H7 (cell line): ENCODE results near the gene WDR44. TPM values are rescaled to one million over a fixed set of nuclear protein-coding genes. Genes with fewer than 3 reads are reported as not detected.
A peak's percentile ranks its signal among the peaks of the same experiment; 100 is the strongest.
"Not testable (repeated sequence)": the region's sequence is repeated elsewhere in the genome, so short reads cannot be mapped to it uniquely, and the experiment has no call there.

Experiments
- DNase-seq: peaks from one replicate; pipeline ENCODE4 v3.0.0; 2012
- H3K27me3 ChIP-seq: 2 replicates; pipeline ENCODE4 v1.6.0; 2011; ENCODE audit warnings: mild to moderate bottlenecking, low read length; ENCODE audit not compliant: control insufficient read depth, insufficient read depth
- H3K36me3 ChIP-seq: replicated peaks from 2 replicates; pipeline ENCODE4 v1.5.1; 2011; ENCODE audit warnings: low read length; ENCODE audit not compliant: control insufficient read depth, insufficient read depth
- H3K4me3 ChIP-seq: 2 replicates; pipeline ENCODE4 v1.5.1; 2011; ENCODE audit warnings: low read depth, mild to moderate bottlenecking, control low read depth, low read length, moderate library complexity; ENCODE audit not compliant: insufficient read depth
- total RNA-seq: library from RNA; depleted of rRNA; stranded (reverse); fragments of >200 nt; shearing (Covaris generic); gene quantifications from 2 replicates; pipeline ENCODE4 v1.2.3, GENCODE V29; 2014; rRNA removed

The WDR44 gene, protein sequence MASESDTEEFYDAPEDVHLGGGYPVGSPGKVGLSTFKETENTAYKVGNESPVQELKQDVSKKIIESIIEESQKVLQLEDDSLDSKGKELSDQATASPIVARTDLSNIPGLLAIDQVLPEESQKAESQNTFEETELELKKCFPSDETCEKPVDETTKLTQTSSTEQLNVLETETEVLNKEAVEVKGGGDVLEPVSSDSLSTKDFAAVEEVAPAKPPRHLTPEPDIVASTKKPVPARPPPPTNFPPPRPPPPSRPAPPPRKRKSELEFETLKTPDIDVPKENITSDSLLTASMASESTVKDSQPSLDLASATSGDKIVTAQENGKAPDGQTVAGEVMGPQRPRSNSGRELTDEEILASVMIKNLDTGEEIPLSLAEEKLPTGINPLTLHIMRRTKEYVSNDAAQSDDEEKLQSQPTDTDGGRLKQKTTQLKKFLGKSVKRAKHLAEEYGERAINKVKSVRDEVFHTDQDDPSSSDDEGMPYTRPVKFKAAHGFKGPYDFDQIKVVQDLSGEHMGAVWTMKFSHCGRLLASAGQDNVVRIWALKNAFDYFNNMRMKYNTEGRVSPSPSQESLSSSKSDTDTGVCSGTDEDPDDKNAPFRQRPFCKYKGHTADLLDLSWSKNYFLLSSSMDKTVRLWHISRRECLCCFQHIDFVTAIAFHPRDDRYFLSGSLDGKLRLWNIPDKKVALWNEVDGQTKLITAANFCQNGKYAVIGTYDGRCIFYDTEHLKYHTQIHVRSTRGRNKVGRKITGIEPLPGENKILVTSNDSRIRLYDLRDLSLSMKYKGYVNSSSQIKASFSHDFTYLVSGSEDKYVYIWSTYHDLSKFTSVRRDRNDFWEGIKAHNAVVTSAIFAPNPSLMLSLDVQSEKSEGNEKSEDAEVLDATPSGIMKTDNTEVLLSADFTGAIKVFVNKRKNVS
- total RNA-seq = 38.1 and 58.1 TPM in 2 replicates

DNA sequence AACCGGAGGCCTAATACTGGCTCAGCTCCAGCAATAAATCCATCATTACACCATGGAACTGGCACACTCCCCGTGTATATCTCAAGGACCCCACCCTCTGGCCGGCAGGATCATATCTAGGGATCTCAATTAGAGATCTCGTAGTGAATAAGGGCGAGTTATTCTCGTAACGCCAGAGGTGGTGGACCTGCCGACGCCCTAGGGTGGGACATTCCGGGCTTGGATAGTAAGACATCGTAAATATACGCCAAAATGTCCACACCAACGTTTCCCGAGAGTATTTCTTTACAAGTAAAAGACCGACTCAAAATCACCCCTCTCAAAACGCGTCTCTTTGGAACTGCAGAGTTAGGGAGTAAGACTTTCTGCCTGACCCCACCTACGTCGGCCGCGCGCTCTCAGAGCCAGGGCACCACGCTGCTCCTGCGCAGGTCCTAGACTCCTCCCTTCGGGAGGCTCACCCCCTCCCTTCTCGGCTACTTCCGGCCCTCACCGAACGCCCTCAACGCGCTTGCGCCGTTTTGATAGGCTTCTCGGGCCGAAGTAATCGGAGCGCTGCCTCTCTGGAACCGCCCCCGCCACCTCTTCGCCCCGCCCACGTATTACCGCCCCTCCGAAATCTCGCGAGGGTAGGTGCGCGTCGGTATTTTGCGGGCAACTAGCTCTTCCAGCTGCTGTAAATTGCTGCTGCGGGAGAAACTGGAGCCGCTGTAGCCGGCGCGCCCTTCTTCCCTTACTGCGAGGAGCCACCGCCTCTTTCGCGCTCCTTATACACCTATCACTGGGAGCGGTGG lies at the start of gene WDR44:
Gene WDR44, plus strand, starts transcription at position 643 of the 794 bp plus-strand sequence. CDS start 398 bp downstream, outside the sequence.
- DNase-seq = peak; percentile 97
- Histone ChIP-seq H3K27me3 (no peaks in the 10 kb centered on the region), H3K36me3 (no peaks in the 10 kb centered on the region), H3K4me3 (peak within 1 kb of the TSS; percentile 94)

DNA sequence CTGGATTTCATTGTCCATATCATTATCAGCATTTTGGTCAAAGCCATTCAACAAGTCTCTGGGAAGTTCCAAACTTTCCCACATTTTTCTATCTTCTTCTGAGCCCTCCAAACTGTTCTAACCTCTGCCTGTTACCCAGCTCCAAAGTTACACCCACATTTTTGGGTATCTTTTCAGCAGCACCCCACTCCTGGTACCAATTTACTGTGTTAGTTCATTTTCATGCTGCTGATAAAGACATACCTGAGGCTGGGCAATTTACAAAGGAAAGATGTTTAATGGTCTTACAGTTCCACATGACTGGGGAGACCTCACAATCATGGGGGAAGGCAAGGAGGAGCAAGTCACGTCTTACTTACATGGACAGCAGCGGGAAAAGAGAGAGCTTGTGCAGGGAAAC lies 40.1 kb upstream of the WDR44 start:
- H3K36me3 ChIP-seq, H3K4me3 ChIP-seq, H3K27me3 ChIP-seq, DNase-seq: not testable (repeated sequence)

DNA sequence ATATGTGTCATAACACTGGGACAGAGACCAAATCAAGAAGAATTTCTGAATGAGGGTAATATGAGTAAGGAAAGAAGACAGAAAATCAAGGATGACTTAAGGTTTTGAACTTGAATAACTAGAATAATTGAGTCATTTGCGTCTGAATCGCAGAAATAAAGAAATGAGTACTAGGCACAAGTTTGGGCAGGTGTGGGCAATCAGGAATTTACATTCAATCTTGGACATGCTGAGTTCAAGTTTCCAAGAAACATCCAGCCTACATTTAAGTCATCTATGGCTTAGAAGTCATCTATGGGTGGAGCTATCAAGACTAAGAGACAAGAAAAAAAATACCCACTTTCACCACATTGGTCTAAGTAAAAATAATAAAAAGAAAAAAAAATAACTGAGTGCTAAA lies 30.4 kb upstream of the WDR44 start:
- Histone ChIP-seq H3K4me3 (no peak overlapping the region), H3K36me3 (no peaks in the 10 kb centered on the region), H3K27me3 (no peaks in the 10 kb centered on the region)
- no peak for DNase-seq

DNA sequence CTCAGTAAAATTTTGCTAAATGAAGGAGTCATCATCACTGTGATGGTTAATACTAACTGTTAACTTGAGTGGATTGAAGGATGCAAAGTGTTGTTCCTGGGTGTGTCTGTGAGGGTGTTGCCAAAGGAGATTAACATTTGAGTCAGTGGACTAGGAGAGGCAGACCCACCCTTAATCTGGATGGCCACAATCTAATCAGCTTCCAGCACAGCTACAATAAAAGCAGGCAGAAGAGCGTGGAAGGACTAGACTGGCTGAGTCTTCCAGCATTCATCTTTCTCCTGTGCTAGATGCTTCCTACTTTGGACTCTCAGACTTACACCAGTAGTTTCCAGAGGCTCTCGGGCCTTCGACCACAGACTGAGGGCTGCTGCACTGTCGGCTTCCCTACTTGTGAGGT lies 21.3 kb upstream of the WDR44 start:
- DNase-seq = no peak

DNA sequence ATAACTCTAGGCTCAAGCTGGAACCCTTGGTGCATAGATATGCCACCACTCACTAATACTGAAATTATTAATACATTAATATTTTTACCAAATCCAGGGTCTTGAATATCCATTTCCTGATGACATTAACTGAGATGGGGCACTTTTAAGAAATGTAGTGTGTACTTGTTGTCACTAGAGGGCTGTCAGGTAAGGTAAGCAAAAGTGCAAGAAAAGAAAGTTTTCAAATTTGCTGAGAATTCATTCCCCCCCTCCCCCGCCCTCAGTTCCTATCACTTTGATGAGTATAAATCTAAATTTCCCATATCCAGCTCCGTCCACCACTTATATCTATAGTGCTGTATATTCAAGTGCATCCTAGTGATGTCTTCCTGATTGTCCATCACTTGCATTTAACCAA lies 20.5 kb upstream of the WDR44 start:
- Histone ChIP-seq H3K36me3 (no peaks in the 10 kb centered on the region), H3K27me3 (no peaks in the 10 kb centered on the region), H3K4me3 (no peak overlapping the region)
- peak; percentile 40 for DNase-seq

More for the DNA sequence above, 21.3 kb upstream of the WDR44 start:
- H3K27me3 ChIP-seq = no peaks in the 10 kb centered on the region
- H3K36me3 ChIP-seq = no peaks in the 10 kb centered on the region
- no peak overlapping the region for H3K4me3 ChIP-seq

DNA sequence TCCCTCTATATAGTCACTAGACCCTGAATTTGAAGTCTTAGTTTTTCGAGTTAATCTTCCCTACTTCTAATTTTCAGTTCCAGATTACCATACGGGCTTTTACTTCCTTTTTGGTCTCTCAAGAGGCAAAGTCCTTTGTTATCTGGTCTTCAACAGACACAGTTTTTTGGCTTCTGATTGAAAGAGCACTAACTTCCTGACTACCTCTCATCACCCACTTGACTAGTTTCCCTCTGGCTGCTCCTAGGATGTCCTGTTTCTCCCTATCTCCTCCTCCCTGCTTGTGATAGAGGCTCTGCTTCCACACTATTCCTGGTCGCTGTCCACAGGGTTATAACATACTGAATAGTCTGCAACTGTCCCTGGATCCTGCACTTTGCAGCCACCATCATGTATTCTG lies 16.7 kb upstream of the WDR44 start:
- Histone ChIP-seq H3K27me3 (no peaks in the 10 kb centered on the region), H3K4me3 (no peak overlapping the region), H3K36me3 (no peaks in the 10 kb centered on the region)
- DNase-seq = no peak

DNA sequence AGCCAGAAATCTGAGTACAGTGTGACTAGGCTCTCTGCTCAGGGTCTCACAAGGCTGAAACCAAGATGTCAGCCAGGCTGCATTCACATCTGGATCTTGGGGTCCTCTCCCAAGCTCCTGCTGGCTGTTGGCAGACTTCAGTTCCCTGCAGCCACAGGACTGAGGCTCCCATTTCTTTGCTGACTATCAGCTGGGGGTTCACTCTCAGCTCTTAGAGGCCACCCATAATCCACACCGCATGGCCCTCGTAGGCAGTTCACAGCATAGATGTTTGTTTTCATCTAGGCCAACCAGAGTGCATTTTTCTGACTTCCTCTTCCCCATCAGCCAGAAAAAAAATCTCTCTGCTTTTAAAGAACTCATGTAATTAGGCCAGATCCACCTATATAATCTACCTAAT lies 8.2 kb upstream of the WDR44 start:
- Histone ChIP-seq H3K36me3 (no peaks in the 10 kb centered on the region), H3K4me3 (no peak overlapping the region), H3K27me3 (no peaks in the 10 kb centered on the region)
- no peak for DNase-seq

DNA sequence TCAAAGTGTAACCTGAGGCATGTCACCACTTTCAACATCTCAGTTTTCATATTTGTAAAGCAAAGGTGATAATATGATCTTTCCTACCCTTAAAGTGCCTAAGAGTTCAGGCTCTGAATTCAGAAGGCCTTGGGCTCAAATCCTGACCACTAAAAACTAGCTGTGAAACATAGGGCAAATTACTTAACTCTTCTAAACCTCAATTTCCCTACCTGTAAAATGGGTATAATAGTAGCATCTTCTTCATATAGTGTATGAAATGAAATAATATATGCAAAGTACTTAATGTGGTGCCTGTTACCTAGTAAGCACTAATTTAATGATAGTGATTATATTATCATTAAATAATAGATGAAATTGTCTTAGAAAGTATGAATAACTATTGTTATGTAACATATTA lies 7.0 kb upstream of the WDR44 start:
- Histone ChIP-seq H3K36me3 (no peaks in the 10 kb centered on the region), H3K27me3 (no peaks in the 10 kb centered on the region), H3K4me3 (no peak overlapping the region)
- no peak for DNase-seq

DNA sequence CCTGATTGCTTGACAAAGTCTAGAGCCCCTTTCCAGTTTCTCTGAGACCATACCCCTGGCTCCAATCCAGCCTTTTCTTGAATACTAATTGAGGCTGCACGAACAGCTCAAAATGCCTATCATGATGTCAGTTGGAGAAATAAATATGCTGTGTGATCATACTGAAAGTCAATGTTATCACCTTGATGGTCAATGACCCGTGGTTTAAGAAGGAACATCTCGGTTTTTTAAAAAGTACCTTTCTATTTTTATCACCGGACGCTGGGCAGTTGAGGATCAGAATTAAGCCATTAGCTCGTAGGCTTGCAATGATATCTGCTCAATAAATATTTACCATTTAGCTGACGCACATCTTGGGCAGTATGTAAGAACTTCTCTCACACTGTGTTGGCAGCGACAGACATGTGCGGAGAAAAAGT lies 852 bp upstream of the WDR44 start:
- Histone ChIP-seq H3K27me3 (no peaks in the 10 kb centered on the region), H3K4me3 (peak overlapping the region; percentile 58), H3K36me3 (no peaks in the 10 kb centered on the region)
- no peak for DNase-seq

DNA sequence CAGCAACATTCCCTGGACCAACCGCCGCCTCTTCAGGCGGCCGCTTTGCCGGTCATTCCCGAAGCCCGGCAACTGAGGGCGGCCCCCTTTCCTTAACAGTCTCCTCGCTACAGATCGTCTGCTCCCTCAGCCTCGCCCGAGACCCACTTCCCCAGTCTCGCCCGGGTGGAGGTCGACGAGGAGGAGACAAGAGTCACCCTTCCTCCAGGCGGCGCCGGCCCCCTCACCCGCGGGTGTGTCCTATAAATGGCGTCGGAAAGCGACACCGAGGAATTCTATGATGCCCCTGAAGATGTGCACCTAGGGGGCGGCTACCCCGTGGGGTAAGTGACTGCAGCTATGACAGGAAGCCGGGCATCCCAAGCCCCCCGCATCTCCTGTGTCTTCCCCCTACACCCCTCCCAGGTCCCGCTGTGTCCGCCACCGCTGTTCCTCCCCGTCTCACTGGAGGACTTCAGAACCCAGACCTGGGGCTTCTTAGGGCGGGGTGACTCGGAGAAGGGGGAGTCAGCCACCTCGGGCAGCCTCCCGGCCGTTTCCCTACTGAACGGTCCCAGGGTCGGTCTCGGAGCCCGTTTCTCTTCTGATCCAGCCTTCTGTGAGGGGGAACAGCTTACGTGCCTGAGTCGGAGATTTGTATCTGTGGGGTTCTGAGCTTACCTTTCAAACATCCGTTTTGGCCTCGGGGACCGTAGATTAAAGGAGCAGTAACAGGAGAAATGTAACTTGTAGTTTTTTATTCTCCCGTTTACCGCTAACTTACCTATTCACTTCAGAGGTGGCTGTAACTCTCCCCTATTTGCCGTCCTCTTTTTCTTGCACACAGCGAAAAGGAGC lies 570 bp downstream of the WDR44 start:
- no peaks in the 10 kb centered on the region for H3K36me3 ChIP-seq
- peak overlapping the region; percentile 94 for H3K4me3 ChIP-seq
- H3K27me3 ChIP-seq = no peaks in the 10 kb centered on the region
- peak; percentile 69 for DNase-seq

DNA sequence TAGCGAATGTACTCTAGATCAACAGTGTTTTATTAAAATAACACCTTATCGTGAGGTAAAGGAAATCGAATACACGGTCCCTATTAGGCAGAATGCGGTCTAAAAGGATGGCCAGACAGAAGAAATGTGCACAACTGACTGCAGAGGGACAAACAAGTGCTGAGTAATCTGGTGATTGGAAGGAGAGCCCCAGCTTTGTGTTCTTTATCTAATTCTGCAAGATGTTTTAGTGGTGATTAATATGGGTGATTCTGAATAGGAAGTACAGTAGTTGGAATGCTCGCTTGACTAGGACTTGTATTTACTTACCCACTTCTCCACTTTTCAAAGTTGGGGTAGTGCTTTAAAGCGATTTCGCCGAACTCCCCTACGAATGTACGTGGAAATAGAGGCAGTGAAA lies 1.2 kb downstream of the WDR44 start:
- Histone ChIP-seq H3K4me3 (peak overlapping the region; percentile 94), H3K27me3 (no peaks in the 10 kb centered on the region), H3K36me3 (no peaks in the 10 kb centered on the region)
- DNase-seq = no peak

DNA sequence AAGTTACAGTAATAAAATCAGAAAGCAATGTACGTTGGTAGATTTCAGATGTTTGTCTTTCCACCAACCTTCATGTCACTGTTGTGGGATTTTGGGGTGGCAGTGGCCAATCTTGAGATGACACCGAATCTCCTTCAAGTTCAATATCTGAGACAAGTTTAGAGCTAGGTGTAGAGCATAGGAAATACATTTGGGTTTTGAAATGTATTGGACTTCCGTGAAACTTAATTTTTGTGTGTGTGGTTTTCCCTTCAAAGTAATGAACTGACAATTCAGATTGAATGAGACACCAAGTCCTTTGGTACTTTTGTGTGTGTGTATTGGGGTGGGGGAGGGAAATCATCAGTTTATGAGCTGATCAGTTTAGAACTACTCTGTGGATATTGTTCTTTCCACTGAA lies 1.8 kb downstream of the WDR44 start:
- Histone ChIP-seq H3K27me3 (no peaks in the 10 kb centered on the region), H3K36me3 (no peaks in the 10 kb centered on the region), H3K4me3 (peak overlapping the region; percentile 94)
- DNase-seq = no peak

DNA sequence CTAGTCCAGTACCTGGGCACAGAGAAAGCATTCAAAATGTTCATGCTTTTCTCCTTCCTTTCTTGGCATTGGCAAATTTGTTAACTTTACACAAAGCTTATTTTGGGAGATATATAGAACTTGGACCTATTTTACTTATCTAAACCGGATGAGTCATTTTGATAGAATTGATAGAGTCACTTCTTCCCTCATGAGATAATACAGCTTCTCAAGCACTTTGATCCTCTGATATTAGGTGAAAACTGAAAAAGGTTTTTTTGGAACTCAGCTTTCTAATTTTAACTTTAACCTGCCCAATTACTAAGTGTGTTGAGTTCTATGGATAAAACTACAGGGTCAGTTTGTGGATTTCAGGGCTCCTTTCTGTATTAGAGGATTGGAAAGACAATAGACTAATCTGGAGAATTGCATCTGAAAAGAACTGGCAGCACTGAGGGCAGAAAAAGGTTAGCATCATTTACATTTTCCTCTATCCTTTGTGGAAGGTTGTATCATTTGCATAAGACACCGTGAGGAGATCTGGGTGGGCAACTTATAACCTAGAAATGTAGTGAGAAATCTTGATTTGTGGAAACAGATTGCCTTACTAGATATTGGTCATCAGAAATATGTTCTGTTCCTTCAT lies 2.4 kb downstream of the WDR44 start:
- DNase-seq = peak; percentile 50
- H3K4me3 ChIP-seq = peak overlapping the region; percentile 94
- no peaks in the 10 kb centered on the region for H3K36me3 ChIP-seq
- no peaks in the 10 kb centered on the region for H3K27me3 ChIP-seq
